ENCODE measurements around the gene SCAP.
"Not testable (repeated sequence)": the region's sequence is repeated elsewhere in the genome, so short reads cannot be mapped to it uniquely, and the experiment has no call there.

SCAP gene

GRCh38 chr3:47392933-47393332 lies 82.8 kb downstream of the SCAP start:
- DNase-seq, result no peak

- no peak for DNase-seq
Measured at GRCh38 chr3:47385796-47386195, 89.9 kb downstream of the SCAP start.

GRCh38 chr3:47385007-47385406 lies 90.7 kb downstream of the SCAP start:
- DNase-seq, result no peak

GRCh38 chr3:47384425-47384824 lies 91.3 kb downstream of the SCAP start:
- DNase-seq, result no peak

GRCh38 chr3:47381317-47382157 lies 94.2 kb downstream of the SCAP start:
- DNase-seq, result no peak

GRCh38 chr3:47380601-47381316 lies 95.0 kb downstream of the SCAP start, which contains the start of gene PTPN23:
Gene PTPN23, plus strand, starts transcription at chr3:47381021. Its CDS starts 76 bp downstream, at chr3:47381097.
- DNase-seq, result peak; percentile 84

GRCh38 chr3:47380026-47380600 lies 95.6 kb downstream of the SCAP start:
- no peak for DNase-seq

GRCh38 chr3:47379411-47379899 lies 96.3 kb downstream of the SCAP start:
- no peak for DNase-seq

GRCh38 chr3:47378869-47379268 lies 96.9 kb downstream of the SCAP start:
- no peak for DNase-seq

- DNase-seq, result no peak
Measured at GRCh38 chr3:47377186-47377585, 98.6 kb downstream of the SCAP start.

GRCh38 chr3:47376393-47376792 lies 99.3 kb downstream of the SCAP start:
- no peak for DNase-seq

- DNase-seq, result no peak
Measured at GRCh38 chr3:47374587-47374986, 101.2 kb downstream of the SCAP start.

- DNase-seq, result no peak
Measured at GRCh38 chr3:47370887-47371697, 104.6 kb downstream of the SCAP start.

- not testable (repeated sequence) for DNase-seq
Measured at GRCh38 chr3:47370020-47370419, 105.7 kb downstream of the SCAP start.

GRCh38 chr3:47367631-47368030 lies 108.1 kb downstream of the SCAP start:
- DNase-seq, result no peak

GRCh38 chr3:47366833-47367232 lies 108.9 kb downstream of the SCAP start:
- no peak for DNase-seq

GRCh38 chr3:47365213-47366153 lies 110.3 kb downstream of the SCAP start:
- DNase-seq, result no peak
